GM12872 (cell line): ENCODE measurements around the gene SMTN.

ENCODE experiments used
- CTCF ChIP-seq: IDR thresholded peaks from 3 replicates; pipeline ENCODE4 v1.5.1; 2011; ENCODE audit warnings: low read depth, mild to moderate bottlenecking, low read length, moderate library complexity; ENCODE audit not compliant: insufficient read depth

SMTN gene

GRCh38 chr22:31142285-31142684, 61.2 kb downstream of the SMTN start:
- no peak for TF ChIP-seq CTCF

- TF ChIP-seq CTCF, result no peak
These were observed 61.9 kb downstream of the SMTN start for GRCh38 chr22:31143038-31143437.

- no peak for TF ChIP-seq CTCF
These were observed 62.4 kb downstream of the SMTN start for GRCh38 chr22:31143537-31143936.

GRCh38 chr22:31144223-31144622, 63.1 kb downstream of the SMTN start:
- no peak for TF ChIP-seq CTCF

GRCh38 chr22:31148488-31148887, 67.4 kb downstream of the SMTN start:
- no peak for TF ChIP-seq CTCF

GRCh38 chr22:31148953-31149627, 68.0 kb downstream of the SMTN start:
- peak; percentile 99 for TF ChIP-seq CTCF

GRCh38 chr22:31150615-31151014, 69.5 kb downstream of the SMTN start:
- TF ChIP-seq CTCF, result peak; percentile 45

- no peak for TF ChIP-seq CTCF
These were observed 70.8 kb downstream of the SMTN start for GRCh38 chr22:31151872-31152271.
